Measurements from ENCODE around the gene GOLGA8A.

DNA sequence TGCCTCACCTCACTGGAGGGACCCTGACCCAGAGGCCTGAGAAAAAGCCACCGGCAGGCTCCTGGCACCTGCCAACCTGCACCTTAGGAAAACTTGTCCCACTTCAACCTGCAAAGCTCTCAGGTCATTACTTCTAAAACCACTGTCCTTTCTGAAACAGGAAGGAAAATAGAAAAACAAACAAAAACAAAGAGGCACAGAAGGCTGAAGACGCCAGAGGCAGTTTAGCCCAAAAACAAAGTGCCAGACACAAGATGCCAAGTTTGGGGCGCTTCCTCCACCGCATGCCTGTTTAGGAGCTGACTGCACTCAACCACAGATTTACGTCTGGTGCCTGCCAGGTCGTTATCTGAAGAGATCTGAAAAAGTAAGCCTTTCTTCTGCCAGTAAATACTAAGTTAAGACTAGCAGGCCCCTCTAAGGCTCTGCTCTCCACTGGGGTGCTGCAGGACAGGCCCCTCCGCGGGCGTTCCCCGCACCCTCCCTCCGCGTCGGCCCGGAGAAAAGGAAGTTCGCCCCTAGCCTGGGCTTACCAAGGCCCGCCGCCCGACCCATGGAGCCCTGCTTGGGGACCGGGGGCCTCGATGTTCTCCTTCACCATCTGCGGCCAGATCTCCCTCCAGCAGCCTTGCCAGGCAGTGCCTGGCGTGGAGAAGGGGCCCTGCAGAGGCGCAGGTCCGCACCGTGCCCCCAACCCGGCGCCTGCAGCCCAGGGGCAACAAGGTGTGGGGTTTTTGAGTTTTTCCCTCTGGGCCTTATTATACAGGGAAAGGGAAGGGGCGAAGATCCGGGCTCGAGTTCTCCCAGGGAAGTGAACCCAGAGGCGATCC, 1.3 kb downstream of the GOLGA8A start:
- TF ChIP-seq, protein P1, sequence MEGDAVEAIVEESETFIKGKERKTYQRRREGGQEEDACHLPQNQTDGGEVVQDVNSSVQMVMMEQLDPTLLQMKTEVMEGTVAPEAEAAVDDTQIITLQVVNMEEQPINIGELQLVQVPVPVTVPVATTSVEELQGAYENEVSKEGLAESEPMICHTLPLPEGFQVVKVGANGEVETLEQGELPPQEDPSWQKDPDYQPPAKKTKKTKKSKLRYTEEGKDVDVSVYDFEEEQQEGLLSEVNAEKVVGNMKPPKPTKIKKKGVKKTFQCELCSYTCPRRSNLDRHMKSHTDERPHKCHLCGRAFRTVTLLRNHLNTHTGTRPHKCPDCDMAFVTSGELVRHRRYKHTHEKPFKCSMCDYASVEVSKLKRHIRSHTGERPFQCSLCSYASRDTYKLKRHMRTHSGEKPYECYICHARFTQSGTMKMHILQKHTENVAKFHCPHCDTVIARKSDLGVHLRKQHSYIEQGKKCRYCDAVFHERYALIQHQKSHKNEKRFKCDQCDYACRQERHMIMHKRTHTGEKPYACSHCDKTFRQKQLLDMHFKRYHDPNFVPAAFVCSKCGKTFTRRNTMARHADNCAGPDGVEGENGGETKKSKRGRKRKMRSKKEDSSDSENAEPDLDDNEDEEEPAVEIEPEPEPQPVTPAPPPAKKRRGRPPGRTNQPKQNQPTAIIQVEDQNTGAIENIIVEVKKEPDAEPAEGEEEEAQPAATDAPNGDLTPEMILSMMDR (IDR thresholded peaks at IDR 0.05), result no peak
- no peak for TF ChIP-seq ZFX (IDR thresholded peaks at IDR 0.05; ENCODE audit: borderline replicate concordance)
